ENCODE results near the gene LPCAT4.

Gene LPCAT4

GRCh38 chr15:34337557-34338306 is 29.3 kb downstream of the LPCAT4 start, which contains the start of gene SLC12A6:
Gene SLC12A6, minus strand, starts transcription at chr15:34337781. Its CDS starts 1,101 bp downstream, at chr15:34336680.
- no peak for DNase-seq (ENCODE audit: low read depth, low spot score)

- DNase-seq (ENCODE audit: low read depth, low spot score), result no peak
Measured at GRCh38 chr15:34336991-34337556, 29.9 kb downstream of the LPCAT4 start.

GRCh38 chr15:34336231-34336990 is 30.6 kb downstream of the LPCAT4 start:
- no peak for DNase-seq (ENCODE audit: low read depth, low spot score)

GRCh38 chr15:34335176-34336032 is 31.6 kb downstream of the LPCAT4 start:
- DNase-seq (ENCODE audit: low read depth, low spot score), result no peak

- no peak for DNase-seq (ENCODE audit: low read depth, low spot score)
Measured at GRCh38 chr15:34334672-34335071, 32.3 kb downstream of the LPCAT4 start.

- DNase-seq (ENCODE audit: low read depth, low spot score), result no peak
Measured at GRCh38 chr15:34332553-34333120, 34.4 kb downstream of the LPCAT4 start.

GRCh38 chr15:34331809-34332208 is 35.2 kb downstream of the LPCAT4 start:
- no peak for DNase-seq (ENCODE audit: low read depth, low spot score)

GRCh38 chr15:34330279-34330678 is 36.7 kb downstream of the LPCAT4 start:
- DNase-seq (ENCODE audit: low read depth, low spot score), result no peak

- DNase-seq (ENCODE audit: low read depth, low spot score), result no peak
Measured at GRCh38 chr15:34329006-34329405, 38.0 kb downstream of the LPCAT4 start.

GRCh38 chr15:34327906-34328305 is 39.1 kb downstream of the LPCAT4 start:
- no peak for DNase-seq (ENCODE audit: low read depth, low spot score)

GRCh38 chr15:34325368-34325767 is 41.6 kb downstream of the LPCAT4 start:
- DNase-seq (ENCODE audit: low read depth, low spot score), result no peak

GRCh38 chr15:34324933-34325332 is 42.1 kb downstream of the LPCAT4 start:
- DNase-seq (ENCODE audit: low read depth, low spot score), result no peak

- no peak for DNase-seq (ENCODE audit: low read depth, low spot score)
Measured at GRCh38 chr15:34323217-34323616, 43.8 kb downstream of the LPCAT4 start.

- DNase-seq (ENCODE audit: low read depth, low spot score), result no peak
Measured at GRCh38 chr15:34318277-34319079, 48.5 kb downstream of the LPCAT4 start.

GRCh38 chr15:34314491-34315490 is 52.2 kb downstream of the LPCAT4 start:
- DNase-seq (ENCODE audit: low read depth, low spot score), result no peak

GRCh38 chr15:34311563-34311962 is 55.4 kb downstream of the LPCAT4 start:
- DNase-seq (ENCODE audit: low read depth, low spot score), result no peak

Data from iPS DF 19.7 (cell line).